ENCODE measurements around the gene ATP2C2. TPM values are rescaled to one million over a fixed set of nuclear protein-coding genes. Genes with fewer than 3 reads are reported as not detected.

Gene ATP2C2
- total RNA-seq, 1 donor from 2014 or later: 12.2 TPM

DNA sequence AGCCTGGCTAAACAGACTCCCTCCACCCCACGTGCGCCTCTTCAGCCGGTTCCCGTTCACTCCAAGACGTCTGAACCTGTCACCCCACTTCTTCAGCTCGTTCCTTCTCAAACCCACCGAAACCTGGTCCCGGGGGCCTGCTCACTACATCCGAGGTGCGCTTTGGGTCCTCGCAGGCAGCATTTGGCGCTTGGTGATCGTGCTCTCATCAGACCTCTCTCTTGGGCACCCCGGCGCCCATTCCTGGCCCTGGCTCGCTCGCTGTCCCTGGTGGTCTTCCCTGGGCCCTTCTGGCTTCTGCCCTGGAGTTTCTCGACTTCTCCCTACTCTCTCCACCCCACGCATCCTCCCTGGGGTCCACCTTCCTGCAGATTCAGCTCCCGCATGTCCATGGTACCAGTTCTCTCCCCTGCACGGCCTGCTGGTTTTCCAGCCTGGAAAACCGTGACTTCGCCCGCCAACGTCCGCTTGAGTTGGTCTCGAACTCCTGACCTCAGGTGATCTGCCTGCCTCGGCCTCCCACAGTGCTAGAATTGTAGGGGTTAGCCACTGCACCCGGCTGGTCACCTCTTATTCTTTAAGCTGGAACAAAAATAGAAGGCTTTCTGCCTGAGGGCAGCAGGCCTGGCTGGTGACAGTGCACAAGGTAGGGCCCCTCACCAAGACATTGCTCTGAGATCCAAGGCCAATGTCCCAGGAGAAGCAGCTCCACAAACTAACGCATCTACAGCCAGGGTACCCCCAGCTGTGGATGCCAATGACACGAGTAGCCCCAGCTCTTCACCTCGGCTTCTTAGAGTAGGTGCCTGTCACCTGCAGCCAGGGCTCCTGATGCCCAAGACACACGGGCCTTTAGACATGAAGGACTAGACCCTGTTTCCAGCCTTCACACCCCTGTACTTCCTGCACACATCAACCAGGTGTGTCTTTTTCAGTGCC lies 137.2 kb downstream of the ATP2C2 start:
- H3K36me3 Mint-ChIP-seq: peaks cover 4% of the 10 kb centered on the region
- H3K9me3 Mint-ChIP-seq: no peaks in the 10 kb centered on the region

DNA sequence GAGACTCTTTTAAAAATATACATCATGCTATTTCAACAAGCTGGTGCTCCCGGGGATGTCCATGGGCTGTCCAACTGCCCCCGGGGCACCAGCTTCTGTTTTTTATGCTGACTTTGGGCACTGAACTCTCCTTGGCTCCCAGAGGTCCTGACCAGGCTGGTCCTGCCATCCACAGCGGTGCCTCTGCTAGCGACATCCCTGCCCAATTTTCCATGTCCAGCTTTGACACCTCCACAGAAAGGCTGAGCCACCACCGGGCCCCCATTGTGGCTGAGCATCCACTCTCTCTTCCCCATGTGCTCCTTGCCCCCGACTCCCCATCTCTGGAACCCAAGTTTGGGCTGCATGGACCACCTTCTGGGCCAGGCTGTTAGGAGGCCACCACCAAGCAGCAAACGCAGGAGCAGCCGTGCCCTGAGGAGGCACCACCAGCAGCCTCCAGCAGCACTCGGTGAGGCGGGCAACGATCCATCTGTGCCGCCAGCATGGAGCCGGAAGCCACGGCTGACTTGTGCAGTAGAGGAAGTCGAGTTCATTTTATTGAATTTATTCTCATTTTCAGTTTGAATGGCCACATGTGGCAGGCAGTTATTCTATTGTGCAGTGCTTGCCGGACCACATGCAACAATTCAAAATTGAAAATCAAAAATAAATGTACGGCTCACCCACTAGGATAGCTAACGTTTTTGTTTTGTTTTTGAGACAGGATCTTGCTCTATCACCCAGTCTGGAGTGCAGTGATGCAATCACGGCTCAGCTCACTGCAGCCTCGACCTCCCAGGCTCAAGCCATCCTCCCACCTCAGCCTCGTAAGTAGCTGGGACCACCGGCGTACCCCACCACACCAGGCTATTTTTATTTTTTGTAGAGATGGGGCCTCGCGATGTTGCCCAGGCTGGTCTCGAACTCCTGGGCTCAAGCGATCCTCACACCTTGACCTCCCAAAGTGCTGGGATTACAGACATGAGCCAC lies 139.0 kb downstream of the ATP2C2 start:
- no peak overlapping the region for H3K27ac Mint-ChIP-seq
- DNase-seq (ENCODE audit: extremely low spot score, unreplicated experiment): no peak
- no peak overlapping the region for H3K4me3 Mint-ChIP-seq
- no peaks in the 10 kb centered on the region for H3K9me3 Mint-ChIP-seq
- peaks cover 8% of the 10 kb centered on the region for H3K27me3 Mint-ChIP-seq
- H3K4me1 Mint-ChIP-seq (ENCODE audit: unreplicated experiment): peaks cover 24% of the 10 kb centered on the region
- TF ChIP-seq, protein P1, sequence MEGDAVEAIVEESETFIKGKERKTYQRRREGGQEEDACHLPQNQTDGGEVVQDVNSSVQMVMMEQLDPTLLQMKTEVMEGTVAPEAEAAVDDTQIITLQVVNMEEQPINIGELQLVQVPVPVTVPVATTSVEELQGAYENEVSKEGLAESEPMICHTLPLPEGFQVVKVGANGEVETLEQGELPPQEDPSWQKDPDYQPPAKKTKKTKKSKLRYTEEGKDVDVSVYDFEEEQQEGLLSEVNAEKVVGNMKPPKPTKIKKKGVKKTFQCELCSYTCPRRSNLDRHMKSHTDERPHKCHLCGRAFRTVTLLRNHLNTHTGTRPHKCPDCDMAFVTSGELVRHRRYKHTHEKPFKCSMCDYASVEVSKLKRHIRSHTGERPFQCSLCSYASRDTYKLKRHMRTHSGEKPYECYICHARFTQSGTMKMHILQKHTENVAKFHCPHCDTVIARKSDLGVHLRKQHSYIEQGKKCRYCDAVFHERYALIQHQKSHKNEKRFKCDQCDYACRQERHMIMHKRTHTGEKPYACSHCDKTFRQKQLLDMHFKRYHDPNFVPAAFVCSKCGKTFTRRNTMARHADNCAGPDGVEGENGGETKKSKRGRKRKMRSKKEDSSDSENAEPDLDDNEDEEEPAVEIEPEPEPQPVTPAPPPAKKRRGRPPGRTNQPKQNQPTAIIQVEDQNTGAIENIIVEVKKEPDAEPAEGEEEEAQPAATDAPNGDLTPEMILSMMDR (conservative IDR thresholded peaks at IDR 0.05): no peak
- H3K36me3 Mint-ChIP-seq: no peaks in the 10 kb centered on the region

More for the DNA sequence above, 137.2 kb downstream of the ATP2C2 start:
- Mint-ChIP-seq H3K27me3 (peaks cover 3% of the 10 kb centered on the region), H3K27ac (peak overlapping the region; percentile 84), H3K4me1 (ENCODE audit: unreplicated experiment) (peaks cover 21% of the 10 kb centered on the region), H3K4me3 (peak overlapping the region; percentile 92)
- no peak for DNase-seq (ENCODE audit: extremely low spot score, unreplicated experiment)
- TF ChIP-seq, protein P1 (conservative IDR thresholded peaks at IDR 0.05): no peak

DNA sequence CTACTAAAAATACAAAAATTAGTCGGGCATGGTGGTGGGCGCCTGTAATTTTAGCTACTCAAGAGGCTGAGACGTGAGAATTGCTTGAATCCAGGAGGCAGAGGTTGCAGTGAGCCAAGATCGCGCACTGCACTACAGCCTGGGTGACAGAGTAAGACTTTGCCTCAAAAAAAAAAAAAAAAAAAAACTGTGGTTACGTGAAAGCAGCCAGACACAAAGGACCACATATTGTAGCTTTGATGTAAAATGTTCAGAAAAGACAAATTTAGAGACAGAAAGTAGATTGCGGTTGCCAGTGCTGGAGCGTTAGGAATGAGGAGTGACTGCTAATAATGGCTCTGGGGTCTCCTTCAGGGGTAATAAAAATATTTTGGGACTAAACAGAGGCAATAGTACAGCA lies 140.2 kb downstream of the ATP2C2 start:
- no peaks in the 10 kb centered on the region for H3K36me3 Mint-ChIP-seq
- peaks cover 32% of the 10 kb centered on the region for H3K4me1 Mint-ChIP-seq (ENCODE audit: unreplicated experiment)
- peak overlapping the region; percentile 1 for H3K27ac Mint-ChIP-seq
- peaks cover 8% of the 10 kb centered on the region for H3K27me3 Mint-ChIP-seq
- TF ChIP-seq, protein P1 (conservative IDR thresholded peaks at IDR 0.05): no peak
- no peaks in the 10 kb centered on the region for H3K9me3 Mint-ChIP-seq
- no peak for DNase-seq (ENCODE audit: extremely low spot score, unreplicated experiment)
- H3K4me3 Mint-ChIP-seq: no peak overlapping the region

DNA sequence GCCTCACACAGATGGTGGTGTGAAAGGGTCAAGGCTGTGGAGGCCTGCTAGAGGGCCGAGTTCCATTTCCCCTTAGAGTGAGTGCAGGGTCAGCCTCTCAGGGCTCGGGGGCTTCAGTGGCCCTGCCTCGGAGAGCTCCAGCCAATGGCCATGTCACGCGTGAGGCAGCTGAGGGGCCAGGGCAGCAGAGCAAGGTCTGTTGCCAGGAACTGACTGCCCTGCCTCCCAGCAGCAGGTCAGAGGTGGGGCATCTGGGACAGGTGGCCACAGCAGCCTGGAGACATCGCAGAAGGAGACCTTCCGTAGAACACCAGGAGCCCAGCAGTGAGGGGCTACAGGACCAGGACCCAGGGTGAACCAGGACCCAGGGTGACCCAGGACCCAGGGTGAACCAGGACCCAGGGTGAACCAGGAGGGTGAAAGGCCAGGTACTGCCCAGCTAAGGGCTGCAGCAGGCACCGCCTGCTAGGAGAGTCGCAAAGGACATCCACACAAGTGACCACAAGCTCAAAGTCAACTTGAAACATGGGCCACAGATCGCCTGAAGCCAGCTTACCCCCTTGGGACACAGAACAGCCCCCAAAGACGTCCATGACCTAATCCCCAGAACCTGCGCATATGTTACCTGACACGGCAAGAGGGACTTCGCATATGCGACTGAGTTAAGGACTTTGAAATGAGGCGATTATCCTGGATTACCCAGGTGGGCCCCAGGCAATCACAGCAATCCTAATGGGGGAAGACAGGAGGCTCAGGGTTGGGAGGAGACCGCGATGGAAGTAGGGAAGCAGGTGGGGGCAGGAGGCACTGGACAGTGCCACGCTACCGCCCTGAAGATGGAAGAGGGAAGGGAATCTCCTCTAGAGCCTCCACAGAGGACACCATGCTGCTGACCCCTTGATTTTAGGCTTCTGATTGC lies 141.0 kb downstream of the ATP2C2 start:
- no peak for DNase-seq (ENCODE audit: extremely low spot score, unreplicated experiment)
- Mint-ChIP-seq H3K9me3 (no peaks in the 10 kb centered on the region), H3K4me3 (no peak overlapping the region), H3K4me1 (ENCODE audit: unreplicated experiment) (peaks cover 32% of the 10 kb centered on the region), H3K36me3 (no peaks in the 10 kb centered on the region), H3K27ac (peak overlapping the region; percentile 1), H3K27me3 (peaks cover 8% of the 10 kb centered on the region)
- TF ChIP-seq, protein P1 (conservative IDR thresholded peaks at IDR 0.05): no peak
